Panc1 (cell line): Measurements from ENCODE around the gene OTX1.

Experiments
- CTCF ChIP-seq: fragments of 450-650 bp; IDR thresholded peaks from 2 replicates; pipeline ENCODE4 v1.5.1; 2017; ENCODE audit warnings: mild to moderate bottlenecking
- TF ChIP-seq, protein P1 (sequence below), 2 experiments: IDR thresholded peaks; 2 replicates each; pipeline ENCODE4 v1.6.1; 2011 to 2012; ENCODE audit warnings: low read depth in 2 of 2, control low read depth in 1 of 2, low read length in 1 of 2, mild to moderate bottlenecking in 1 of 2, moderate library complexity in 1 of 2; ENCODE audit not compliant: insufficient read depth in 1 of 2

DNA sequence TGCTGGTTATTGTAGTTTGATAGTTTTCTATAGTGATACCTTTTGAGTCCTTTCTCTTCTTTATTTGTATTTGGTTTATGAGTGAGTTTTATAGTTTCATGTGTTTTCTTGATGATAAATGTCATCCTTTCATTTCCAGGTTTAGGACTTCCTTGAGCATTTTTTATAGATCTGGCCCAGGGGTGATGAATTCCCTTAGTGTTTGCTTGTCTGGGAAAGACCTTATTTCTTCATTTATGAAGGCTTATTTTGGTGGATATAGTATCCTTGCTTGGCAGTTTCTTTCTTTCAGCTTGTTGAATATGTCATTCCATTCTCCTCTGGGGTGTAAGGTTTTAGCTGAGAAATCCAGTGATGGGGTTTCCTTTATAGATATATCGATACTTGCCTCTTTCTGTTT lies 53.9 kb downstream of the OTX1 start:
- TF ChIP-seq CTCF = no peak
- TF ChIP-seq, protein P1, sequence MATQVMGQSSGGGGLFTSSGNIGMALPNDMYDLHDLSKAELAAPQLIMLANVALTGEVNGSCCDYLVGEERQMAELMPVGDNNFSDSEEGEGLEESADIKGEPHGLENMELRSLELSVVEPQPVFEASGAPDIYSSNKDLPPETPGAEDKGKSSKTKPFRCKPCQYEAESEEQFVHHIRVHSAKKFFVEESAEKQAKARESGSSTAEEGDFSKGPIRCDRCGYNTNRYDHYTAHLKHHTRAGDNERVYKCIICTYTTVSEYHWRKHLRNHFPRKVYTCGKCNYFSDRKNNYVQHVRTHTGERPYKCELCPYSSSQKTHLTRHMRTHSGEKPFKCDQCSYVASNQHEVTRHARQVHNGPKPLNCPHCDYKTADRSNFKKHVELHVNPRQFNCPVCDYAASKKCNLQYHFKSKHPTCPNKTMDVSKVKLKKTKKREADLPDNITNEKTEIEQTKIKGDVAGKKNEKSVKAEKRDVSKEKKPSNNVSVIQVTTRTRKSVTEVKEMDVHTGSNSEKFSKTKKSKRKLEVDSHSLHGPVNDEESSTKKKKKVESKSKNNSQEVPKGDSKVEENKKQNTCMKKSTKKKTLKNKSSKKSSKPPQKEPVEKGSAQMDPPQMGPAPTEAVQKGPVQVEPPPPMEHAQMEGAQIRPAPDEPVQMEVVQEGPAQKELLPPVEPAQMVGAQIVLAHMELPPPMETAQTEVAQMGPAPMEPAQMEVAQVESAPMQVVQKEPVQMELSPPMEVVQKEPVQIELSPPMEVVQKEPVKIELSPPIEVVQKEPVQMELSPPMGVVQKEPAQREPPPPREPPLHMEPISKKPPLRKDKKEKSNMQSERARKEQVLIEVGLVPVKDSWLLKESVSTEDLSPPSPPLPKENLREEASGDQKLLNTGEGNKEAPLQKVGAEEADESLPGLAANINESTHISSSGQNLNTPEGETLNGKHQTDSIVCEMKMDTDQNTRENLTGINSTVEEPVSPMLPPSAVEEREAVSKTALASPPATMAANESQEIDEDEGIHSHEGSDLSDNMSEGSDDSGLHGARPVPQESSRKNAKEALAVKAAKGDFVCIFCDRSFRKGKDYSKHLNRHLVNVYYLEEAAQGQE (IDR thresholded peaks at IDR 0.05; ENCODE audit: insufficient read depth in 1 of 2, low read depth in 2 of 2, low read length in 1 of 2) = no peak
